Measurements from ENCODE around the gene ANKEF1. TPM values are rescaled to one million over a fixed set of nuclear protein-coding genes. Genes with fewer than 3 reads are reported as not detected.

ANKEF1 gene
- total RNA-seq, 1 experiment from 2014 or later, result 8.3 TPM

GRCh38 chr20:10042086-10042485 lies 7.3 kb downstream of the ANKEF1 start:
- no peaks in the 10 kb centered on the region for H3K9me3 ChIP-seq (ENCODE audit: control insufficient read depth, low read depth, low read length)
- no peak overlapping the region for H3K9ac ChIP-seq (ENCODE audit: extremely low read depth, insufficient read length, low read length)
- H3K4me1 ChIP-seq (ENCODE audit: insufficient read depth, low read length), result no peaks in the 10 kb centered on the region
- H3K56ac ChIP-seq (ENCODE audit: insufficient read length, low read depth, low read length), result no peak overlapping the region
- H3K4ac ChIP-seq (ENCODE audit: low read depth, low read length), result no peak overlapping the region
- no peak overlapping the region for H3K27ac ChIP-seq (ENCODE audit: insufficient read length, low read depth, low read length)
- WGBS (ENCODE audit: extremely low coverage, insufficient read length, low lambda C conversion rate), result no CpG with 5 or more reads among the region's 3 CpGs
- H4K91ac ChIP-seq (ENCODE audit: insufficient read length, low read depth, low read length), result no peak overlapping the region
- H3K18ac ChIP-seq (ENCODE audit: insufficient read length, low read depth, low read length), result no peak overlapping the region
- Mint-ChIP-seq H3K9me3 (no peaks in the 10 kb centered on the region), H3K27ac (no peak overlapping the region; a peak in 1 of 7 replicates), H3K4me1 (no peaks in the 10 kb centered on the region), H3K27me3 (ENCODE audit: low read depth) (no peaks in the 10 kb centered on the region), H3K4me3 (no peak overlapping the region), H3K36me3 (ENCODE audit: insufficient read depth in 1 of 3, low read depth in 3 of 3) (peaks cover 0 to 10% (median 0%) of the 10 kb centered on the region in 3 experiments; a peak in 2 of 7 replicates)
- no peak overlapping the region for H2AK5ac ChIP-seq (ENCODE audit: insufficient read length, low read length)
- H3T11ph ChIP-seq (ENCODE audit: low read length), result no peak overlapping the region
- H3K79me2 ChIP-seq (ENCODE audit: insufficient read depth, low read length), result no peaks in the 10 kb centered on the region
- no peaks in the 10 kb centered on the region for H4K20me1 ChIP-seq (ENCODE audit: control insufficient read depth, insufficient read depth, insufficient read length)
- no peak for DNase-seq
- no peak overlapping the region for H4K5ac ChIP-seq (ENCODE audit: insufficient read length, low read depth, low read length)
- H2AFZ ChIP-seq (ENCODE audit: low read length), result no peak overlapping the region
- H2BK12ac ChIP-seq (ENCODE audit: insufficient read length, low read depth, low read length), result no peak overlapping the region
- no peak for TF ChIP-seq CTCF (conservative IDR thresholded peaks at IDR 0.05)
- H2BK20ac ChIP-seq (ENCODE audit: low read depth, low read length, poor library complexity, severe bottlenecking), result no peak overlapping the region
- no peak overlapping the region for H2BK15ac ChIP-seq (ENCODE audit: low read depth, low read length)
- H4K8ac ChIP-seq (replicated peaks; ENCODE audit: insufficient read length, low read depth, low read length), result no peak overlapping the region
- no peaks in the 10 kb centered on the region for H3K27me3 ChIP-seq (ENCODE audit: insufficient read depth, low read length)
- H3K23ac ChIP-seq (ENCODE audit: insufficient read length, low read depth, low read length), result no peak overlapping the region
- no peaks in the 10 kb centered on the region for H3K79me1 ChIP-seq (ENCODE audit: insufficient read depth, low read depth, low read length, poor library complexity, severe bottlenecking)
- no peak overlapping the region for H3K14ac ChIP-seq (ENCODE audit: insufficient read depth, low read length)
- H2BK120ac ChIP-seq (ENCODE audit: low read depth, low read length, poor library complexity, severe bottlenecking), result no peak overlapping the region
- no peak overlapping the region for H2BK5ac ChIP-seq (ENCODE audit: insufficient read length, low read length)
- no peaks in the 10 kb centered on the region for H3K23me2 ChIP-seq (ENCODE audit: insufficient read length, low read depth, low read length, poor library complexity, severe bottlenecking)
- H3K4me2 ChIP-seq (ENCODE audit: insufficient read depth, insufficient read length, low read length), result no peak overlapping the region

Data from H9 (cell line).